ENCODE measurements around the gene MAML2. TPM values are rescaled to one million over a fixed set of nuclear protein-coding genes. Genes with fewer than 3 reads are reported as not detected.

The MAML2 gene
- total and polyA plus RNA-seq, 2 experiments from 2014 or later = 2.0 to 7.1 TPM

DNA sequence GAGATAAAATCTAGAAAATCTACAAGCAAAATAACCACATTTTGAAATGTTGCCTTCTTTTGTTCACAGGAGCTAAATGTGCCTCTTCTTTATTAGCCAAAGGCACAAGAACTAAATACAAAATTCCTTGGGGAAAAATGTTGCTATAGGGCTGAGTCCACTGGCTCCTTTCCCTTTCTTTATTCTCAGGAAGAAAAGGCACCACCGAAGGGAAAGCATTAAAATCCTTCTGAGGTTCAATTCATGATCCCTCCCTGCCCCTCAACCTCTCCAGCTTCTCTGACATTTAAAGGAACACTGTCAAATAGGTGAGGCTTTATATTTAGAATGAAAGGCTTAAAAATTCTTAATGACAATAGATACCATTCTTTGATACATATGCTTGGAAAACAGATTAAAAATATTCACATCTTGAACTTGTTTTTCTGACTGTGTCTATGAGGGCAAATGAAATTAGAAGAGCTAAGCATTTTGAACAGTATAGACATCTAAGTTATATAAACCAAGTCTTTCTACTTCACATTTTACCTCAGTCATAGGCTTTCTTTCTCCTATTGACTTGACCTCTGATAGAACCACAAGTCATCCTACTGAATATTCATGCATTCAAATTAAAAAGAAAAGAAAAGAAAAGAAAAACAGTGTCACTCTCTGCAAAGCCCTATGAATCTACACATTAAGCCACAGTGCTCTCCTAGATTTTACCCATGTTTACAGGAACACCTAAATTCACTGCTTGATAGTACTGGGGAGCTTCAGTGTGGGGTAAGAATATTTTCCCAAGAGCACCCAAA is 148.2 kb downstream of the MAML2 start:
- Histone ChIP-seq H3K27ac (ENCODE audit: low read depth) (peak overlapping the region; percentile 74; the same call in 1 of the 2 replicates), H3K4me3 (no peak overlapping the region), H4K20me1 (replicated peaks; ENCODE audit: insufficient read depth) (no peaks in the 10 kb centered on the region), H3K79me2 (replicated peaks; ENCODE audit: insufficient read depth) (no peaks in the 10 kb centered on the region), H3K4me2 (no peak overlapping the region; the same call in 1 of the 2 replicates), H2AFZ (no peak overlapping the region), H3F3A (replicated peaks; ENCODE audit: low read depth) (no peaks in the 10 kb centered on the region), H3K4me1 (ENCODE audit: insufficient read depth) (peaks cover 50% of the 10 kb centered on the region), H3K9me2 (ENCODE audit: insufficient read depth) (peaks cover 12% of the 10 kb centered on the region), H3K27me3 (ENCODE audit: insufficient read depth) (no peaks in the 10 kb centered on the region), H3K36me3 (ENCODE audit: insufficient read depth) (no peaks in the 10 kb centered on the region)
- Mint-ChIP-seq H3K36me3 (ENCODE audit: low read depth) (no peaks in the 10 kb centered on the region; the same call in 2 of the 3 replicates), H3K27ac (peak overlapping the region; percentile 90), H3K27me3 (ENCODE audit: insufficient read depth, low read depth, poor library complexity) (peaks cover 7% of the 10 kb centered on the region), H3K4me1 (peaks cover 53% of the 10 kb centered on the region), H3K9me3 (no peaks in the 10 kb centered on the region; the same call in 2 of the 3 replicates), H3K4me3 (no peak overlapping the region)
- DNase-seq (ENCODE audit: low spot score) (no peak), ATAC-seq (no peak)
- TF ChIP-seq CREB1 (CRISPR knock-in tag; IDR thresholded peaks at IDR 0.05; ENCODE audit: low read depth) (no peak), EZH2phosphoT487 (IDR thresholded peaks at IDR 0.05; ENCODE audit: unreplicated experiment) (no peak), JUNB (IDR thresholded peaks at IDR 0.05; ENCODE audit: unreplicated experiment) (no peak), POLR2AphosphoS5 (IDR thresholded peaks at IDR 0.05; ENCODE audit: low read depth) (no peak), EZH2 (IDR thresholded peaks at IDR 0.05; ENCODE audit: low read depth, unreplicated experiment) (no peak), ZNF114 (CRISPR knock-in tag; IDR thresholded peaks at IDR 0.05) (no peak), STAT1 (IDR thresholded peaks at IDR 0.05; ENCODE audit: unreplicated experiment) (no peak), NANOG (IDR thresholded peaks at IDR 0.05; ENCODE audit: borderline replicate concordance) (no peak)
- TF ChIP-seq, protein P1, sequence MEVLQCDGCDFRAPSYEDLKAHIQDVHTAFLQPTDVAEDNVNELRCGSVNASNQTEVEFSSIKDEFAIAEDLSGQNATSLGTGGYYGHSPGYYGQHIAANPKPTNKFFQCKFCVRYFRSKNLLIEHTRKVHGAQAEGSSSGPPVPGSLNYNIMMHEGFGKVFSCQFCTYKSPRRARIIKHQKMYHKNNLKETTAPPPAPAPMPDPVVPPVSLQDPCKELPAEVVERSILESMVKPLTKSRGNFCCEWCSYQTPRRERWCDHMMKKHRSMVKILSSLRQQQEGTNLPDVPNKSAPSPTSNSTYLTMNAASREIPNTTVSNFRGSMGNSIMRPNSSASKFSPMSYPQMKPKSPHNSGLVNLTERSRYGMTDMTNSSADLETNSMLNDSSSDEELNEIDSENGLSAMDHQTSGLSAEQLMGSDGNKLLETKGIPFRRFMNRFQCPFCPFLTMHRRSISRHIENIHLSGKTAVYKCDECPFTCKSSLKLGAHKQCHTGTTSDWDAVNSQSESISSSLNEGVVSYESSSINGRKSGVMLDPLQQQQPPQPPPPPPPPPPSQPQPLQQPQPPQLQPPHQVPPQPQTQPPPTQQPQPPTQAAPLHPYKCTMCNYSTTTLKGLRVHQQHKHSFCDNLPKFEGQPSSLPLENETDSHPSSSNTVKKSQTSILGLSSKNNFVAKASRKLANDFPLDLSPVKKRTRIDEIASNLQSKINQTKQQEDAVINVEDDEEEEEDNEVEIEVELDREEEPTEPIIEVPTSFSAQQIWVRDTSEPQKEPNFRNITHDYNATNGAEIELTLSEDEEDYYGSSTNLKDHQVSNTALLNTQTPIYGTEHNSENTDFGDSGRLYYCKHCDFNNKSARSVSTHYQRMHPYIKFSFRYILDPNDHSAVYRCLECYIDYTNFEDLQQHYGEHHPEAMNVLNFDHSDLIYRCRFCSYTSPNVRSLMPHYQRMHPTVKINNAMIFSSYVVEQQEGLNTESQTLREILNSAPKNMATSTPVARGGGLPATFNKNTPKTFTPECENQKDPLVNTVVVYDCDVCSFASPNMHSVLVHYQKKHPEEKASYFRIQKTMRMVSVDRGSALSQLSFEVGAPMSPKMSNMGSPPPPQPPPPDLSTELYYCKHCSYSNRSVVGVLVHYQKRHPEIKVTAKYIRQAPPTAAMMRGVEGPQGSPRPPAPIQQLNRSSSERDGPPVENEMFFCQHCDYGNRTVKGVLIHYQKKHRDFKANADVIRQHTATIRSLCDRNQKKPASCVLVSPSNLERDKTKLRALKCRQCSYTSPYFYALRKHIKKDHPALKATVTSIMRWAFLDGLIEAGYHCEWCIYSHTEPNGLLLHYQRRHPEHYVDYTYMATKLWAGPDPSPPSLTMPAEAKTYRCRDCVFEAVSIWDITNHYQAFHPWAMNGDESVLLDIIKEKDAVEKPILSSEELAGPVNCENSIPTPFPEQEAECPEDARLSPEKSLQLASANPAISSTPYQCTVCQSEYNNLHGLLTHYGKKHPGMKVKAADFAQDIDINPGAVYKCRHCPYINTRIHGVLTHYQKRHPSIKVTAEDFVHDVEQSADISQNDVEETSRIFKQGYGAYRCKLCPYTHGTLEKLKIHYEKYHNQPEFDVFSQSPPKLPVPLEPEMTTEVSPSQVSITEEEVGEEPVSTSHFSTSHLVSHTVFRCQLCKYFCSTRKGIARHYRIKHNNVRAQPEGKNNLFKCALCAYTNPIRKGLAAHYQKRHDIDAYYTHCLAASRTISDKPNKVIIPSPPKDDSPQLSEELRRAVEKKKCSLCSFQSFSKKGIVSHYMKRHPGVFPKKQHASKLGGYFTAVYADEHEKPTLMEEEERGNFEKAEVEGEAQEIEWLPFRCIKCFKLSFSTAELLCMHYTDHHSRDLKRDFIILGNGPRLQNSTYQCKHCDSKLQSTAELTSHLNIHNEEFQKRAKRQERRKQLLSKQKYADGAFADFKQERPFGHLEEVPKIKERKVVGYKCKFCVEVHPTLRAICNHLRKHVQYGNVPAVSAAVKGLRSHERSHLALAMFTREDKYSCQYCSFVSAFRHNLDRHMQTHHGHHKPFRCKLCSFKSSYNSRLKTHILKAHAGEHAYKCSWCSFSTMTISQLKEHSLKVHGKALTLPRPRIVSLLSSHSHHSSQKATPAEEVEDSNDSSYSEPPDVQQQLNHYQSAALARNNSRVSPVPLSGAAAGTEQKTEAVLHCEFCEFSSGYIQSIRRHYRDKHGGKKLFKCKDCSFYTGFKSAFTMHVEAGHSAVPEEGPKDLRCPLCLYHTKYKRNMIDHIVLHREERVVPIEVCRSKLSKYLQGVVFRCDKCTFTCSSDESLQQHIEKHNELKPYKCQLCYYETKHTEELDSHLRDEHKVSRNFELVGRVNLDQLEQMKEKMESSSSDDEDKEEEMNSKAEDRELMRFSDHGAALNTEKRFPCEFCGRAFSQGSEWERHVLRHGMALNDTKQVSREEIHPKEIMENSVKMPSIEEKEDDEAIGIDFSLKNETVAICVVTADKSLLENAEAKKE (CRISPR knock-in tag; IDR thresholded peaks at IDR 0.05) = no peak
- TF ChIP-seq, protein P2, sequence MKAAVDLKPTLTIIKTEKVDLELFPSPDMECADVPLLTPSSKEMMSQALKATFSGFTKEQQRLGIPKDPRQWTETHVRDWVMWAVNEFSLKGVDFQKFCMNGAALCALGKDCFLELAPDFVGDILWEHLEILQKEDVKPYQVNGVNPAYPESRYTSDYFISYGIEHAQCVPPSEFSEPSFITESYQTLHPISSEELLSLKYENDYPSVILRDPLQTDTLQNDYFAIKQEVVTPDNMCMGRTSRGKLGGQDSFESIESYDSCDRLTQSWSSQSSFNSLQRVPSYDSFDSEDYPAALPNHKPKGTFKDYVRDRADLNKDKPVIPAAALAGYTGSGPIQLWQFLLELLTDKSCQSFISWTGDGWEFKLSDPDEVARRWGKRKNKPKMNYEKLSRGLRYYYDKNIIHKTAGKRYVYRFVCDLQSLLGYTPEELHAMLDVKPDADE (IDR thresholded peaks at IDR 0.05) = no peak
- TF ChIP-seq, protein P3, sequence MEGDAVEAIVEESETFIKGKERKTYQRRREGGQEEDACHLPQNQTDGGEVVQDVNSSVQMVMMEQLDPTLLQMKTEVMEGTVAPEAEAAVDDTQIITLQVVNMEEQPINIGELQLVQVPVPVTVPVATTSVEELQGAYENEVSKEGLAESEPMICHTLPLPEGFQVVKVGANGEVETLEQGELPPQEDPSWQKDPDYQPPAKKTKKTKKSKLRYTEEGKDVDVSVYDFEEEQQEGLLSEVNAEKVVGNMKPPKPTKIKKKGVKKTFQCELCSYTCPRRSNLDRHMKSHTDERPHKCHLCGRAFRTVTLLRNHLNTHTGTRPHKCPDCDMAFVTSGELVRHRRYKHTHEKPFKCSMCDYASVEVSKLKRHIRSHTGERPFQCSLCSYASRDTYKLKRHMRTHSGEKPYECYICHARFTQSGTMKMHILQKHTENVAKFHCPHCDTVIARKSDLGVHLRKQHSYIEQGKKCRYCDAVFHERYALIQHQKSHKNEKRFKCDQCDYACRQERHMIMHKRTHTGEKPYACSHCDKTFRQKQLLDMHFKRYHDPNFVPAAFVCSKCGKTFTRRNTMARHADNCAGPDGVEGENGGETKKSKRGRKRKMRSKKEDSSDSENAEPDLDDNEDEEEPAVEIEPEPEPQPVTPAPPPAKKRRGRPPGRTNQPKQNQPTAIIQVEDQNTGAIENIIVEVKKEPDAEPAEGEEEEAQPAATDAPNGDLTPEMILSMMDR (conservative IDR thresholded peaks at IDR 0.05; ENCODE audit: low read depth in 2 of 2) = no peak
- TF ChIP-seq, protein P4, sequence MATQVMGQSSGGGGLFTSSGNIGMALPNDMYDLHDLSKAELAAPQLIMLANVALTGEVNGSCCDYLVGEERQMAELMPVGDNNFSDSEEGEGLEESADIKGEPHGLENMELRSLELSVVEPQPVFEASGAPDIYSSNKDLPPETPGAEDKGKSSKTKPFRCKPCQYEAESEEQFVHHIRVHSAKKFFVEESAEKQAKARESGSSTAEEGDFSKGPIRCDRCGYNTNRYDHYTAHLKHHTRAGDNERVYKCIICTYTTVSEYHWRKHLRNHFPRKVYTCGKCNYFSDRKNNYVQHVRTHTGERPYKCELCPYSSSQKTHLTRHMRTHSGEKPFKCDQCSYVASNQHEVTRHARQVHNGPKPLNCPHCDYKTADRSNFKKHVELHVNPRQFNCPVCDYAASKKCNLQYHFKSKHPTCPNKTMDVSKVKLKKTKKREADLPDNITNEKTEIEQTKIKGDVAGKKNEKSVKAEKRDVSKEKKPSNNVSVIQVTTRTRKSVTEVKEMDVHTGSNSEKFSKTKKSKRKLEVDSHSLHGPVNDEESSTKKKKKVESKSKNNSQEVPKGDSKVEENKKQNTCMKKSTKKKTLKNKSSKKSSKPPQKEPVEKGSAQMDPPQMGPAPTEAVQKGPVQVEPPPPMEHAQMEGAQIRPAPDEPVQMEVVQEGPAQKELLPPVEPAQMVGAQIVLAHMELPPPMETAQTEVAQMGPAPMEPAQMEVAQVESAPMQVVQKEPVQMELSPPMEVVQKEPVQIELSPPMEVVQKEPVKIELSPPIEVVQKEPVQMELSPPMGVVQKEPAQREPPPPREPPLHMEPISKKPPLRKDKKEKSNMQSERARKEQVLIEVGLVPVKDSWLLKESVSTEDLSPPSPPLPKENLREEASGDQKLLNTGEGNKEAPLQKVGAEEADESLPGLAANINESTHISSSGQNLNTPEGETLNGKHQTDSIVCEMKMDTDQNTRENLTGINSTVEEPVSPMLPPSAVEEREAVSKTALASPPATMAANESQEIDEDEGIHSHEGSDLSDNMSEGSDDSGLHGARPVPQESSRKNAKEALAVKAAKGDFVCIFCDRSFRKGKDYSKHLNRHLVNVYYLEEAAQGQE (IDR thresholded peaks at IDR 0.05; ENCODE audit: unreplicated experiment) = no peak

All from GM23338 (cell line).